GM12801 (cell line): ENCODE data around the gene LAMA5.

ENCODE experiments used
- TF ChIP-seq, protein P1 (sequence below): IDR thresholded peaks from one replicate; pipeline ENCODE4 v1.5.1; 2011; ENCODE audit warnings: control low read depth; ENCODE audit not compliant: insufficient read length; ENCODE audit errors: extremely low read depth

The LAMA5 gene

DNA sequence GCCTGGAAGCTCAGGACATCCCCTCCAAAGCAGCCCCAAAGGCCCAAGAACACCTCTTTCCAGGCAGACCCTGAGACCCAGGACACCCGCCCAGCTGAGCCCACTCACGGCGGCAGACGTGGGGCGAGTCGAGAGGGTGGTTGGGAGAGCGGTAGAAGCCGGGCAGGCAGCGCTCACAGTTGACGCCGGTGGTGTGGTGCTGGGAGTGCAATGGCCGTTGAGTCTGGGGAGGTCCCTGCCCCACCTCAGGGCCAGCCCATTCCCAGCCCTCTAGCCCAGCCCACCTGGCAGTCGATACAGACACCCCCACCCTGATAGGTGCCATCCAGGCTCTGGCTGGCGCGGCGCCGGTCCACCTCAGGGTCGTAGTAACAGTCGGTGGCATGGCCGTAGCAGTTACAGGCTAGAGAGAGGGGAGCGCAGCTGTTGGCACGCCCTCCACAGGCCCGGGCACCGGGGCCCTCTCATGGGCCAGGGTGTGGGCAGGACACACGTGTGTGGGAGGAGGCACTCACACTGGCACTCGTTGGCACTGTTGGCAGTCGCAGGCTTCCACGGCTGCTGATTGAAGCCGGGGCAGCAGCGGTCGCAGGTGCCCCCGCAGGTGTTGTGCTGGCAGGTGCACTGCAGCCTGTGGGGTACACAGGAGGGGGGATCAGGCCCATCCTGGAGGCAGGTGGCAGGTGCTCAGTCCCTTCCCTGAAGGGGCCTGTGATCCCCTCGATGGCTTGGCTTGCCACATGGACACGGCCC is 20.5 kb downstream of the LAMA5 start:
- TF ChIP-seq, protein P1, sequence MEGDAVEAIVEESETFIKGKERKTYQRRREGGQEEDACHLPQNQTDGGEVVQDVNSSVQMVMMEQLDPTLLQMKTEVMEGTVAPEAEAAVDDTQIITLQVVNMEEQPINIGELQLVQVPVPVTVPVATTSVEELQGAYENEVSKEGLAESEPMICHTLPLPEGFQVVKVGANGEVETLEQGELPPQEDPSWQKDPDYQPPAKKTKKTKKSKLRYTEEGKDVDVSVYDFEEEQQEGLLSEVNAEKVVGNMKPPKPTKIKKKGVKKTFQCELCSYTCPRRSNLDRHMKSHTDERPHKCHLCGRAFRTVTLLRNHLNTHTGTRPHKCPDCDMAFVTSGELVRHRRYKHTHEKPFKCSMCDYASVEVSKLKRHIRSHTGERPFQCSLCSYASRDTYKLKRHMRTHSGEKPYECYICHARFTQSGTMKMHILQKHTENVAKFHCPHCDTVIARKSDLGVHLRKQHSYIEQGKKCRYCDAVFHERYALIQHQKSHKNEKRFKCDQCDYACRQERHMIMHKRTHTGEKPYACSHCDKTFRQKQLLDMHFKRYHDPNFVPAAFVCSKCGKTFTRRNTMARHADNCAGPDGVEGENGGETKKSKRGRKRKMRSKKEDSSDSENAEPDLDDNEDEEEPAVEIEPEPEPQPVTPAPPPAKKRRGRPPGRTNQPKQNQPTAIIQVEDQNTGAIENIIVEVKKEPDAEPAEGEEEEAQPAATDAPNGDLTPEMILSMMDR = no peak

DNA sequence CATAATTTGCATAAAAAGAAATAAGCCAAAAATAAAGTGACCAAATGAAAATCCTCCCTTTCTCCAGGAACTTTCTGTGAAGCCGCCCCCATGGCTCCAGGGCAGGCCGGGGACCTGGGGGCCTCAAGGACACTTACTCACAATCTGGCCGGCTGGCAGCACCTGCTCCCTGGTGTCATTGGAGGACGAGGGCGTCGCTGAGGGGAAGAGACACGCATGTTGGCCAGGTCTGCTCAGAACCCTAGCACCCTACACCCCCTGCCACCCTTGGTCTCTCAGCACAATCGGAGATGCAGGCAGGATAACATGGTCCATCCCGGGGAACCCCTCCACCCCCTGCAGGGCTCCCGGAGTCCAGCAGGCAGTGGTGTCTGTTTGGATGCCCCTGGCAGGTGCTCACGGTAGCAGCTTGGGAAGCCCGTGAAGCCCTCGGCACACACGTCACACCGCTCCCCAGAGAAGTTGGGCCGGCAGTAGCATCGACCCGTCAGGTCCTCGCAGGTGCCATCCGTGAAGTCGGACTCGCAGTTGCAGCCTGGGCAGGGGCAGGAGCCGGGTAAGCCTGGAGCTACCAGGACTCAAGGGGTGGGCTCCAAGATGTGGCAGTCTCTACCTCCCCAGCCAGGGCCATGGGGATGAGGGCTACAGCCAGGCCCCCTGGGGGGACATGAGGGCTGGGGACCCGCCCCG is 21.3 kb downstream of the LAMA5 start:
- TF ChIP-seq, protein P1 = no peak

DNA sequence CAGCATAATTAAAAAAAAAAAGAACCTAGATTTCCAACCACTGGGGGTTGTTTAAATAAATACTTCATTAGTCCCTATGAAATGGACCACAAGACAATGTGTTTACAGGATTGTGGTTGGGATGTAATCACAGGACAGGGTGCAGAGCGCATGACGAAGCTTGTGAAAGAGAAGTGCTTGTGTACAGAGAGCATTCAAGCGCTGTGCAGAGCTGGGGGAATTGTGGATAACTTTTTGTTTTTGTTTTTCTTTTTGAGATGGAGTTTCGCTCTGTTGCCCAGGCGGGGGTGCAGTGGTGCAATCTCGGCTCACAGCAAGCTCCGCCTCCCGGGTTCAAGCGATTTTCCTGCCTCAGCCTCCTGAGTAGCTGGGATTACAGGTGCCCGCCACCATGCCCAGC is 22.3 kb downstream of the LAMA5 start:
- TF ChIP-seq, protein P1 = no peak

DNA sequence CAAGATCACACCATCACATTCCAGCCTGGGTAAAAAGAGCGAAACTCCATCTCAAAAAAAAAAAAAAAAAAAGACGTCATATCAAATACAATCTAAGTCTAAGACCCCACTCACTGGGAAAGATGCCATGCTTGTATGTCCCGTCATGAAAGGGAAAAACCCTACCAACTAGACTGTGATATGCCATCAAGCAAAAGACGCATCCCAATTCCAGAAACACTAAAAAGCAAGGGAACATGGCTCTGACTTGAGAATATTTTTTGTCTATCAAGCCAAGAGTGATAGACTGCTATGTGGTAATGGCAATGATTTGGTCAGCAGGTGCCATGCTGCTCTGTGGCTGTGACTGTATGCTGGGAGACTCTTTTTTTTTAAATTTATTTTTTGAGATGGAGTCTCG is 23.0 kb downstream of the LAMA5 start:
- TF ChIP-seq, protein P1 = no peak

DNA sequence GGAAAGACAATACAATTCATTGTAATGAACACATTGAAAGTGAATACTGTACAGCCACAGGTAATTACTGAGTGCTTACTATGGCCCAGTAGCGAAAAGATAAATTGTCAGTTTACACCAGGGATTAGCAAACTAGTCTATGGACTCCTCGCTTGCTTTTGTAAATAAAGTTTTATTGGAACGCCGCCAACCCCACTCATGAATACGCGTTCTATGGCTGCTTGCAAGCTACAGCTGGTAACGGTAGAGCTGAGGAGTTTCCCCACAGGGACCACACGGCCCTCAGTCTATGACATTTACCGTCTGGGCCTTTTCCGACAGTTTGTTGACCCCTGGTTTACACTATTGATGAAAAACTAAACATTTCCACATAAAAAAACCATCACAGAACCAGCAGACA is 24.2 kb downstream of the LAMA5 start:
- TF ChIP-seq, protein P1 = no peak

DNA sequence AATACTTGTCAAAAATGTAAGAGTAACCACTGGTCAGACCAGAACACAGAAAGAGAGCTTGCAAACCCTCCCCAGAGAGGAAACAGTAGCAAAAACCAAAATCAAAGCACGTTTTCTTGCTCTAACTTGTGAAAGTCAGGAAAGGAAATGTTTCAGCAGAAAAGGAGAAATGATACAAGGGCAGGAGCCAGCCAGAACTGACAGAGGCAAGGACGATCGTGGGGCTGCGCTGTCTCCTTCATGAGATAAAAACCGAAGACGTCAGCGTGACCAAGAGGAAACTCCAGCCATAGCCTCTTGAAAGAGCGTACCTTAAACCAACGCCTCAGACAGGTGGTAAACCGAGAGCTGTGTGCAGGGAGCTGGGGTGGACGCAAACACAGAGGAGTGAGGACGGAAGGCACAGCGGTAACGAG is 27.5 kb downstream of the LAMA5 start:
- TF ChIP-seq, protein P1 = no peak

DNA sequence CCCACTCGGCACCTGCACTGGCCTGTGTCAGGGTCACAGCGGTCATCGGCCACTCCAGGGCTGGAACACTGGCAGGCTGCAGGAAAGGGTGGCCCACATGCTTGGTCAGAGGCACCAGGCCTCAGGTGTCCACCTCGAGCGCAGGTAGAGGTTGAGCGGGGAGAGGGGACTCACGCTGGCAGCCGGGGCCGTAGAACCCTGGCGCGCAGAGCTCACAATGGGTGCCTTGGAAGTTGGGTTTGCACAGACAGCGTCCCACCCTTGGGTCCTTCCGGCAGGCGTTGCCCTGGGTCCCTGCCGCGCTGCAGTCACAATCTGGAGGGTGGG is 28.9 kb downstream of the LAMA5 start:
- TF ChIP-seq, protein P1 = no peak
